Astrocyte (in vitro differentiated cells and primary cell): ENCODE results near the gene MRPL46.

Source experiments
- CTCF ChIP-seq: IDR thresholded peaks from 2 replicates; pipeline ENCODE4 v1.5.1; 2011; ENCODE audit warnings: low read depth, mild to moderate bottlenecking, inconsistent platforms, low read length, moderate library complexity; ENCODE audit not compliant: insufficient read depth
- EZH2 ChIP-seq: IDR thresholded peaks from 2 replicates; pipeline ENCODE4 v1.6.1; 2012; ENCODE audit warnings: mild to moderate bottlenecking, low read length, inconsistent platforms; ENCODE audit not compliant: insufficient read depth

GRCh38 chr15:88484682-88485331, 17.6 kb upstream of the MRPL46 start:
- TF ChIP-seq EZH2 (no peak), CTCF (no peak)
